ENCODE results near the gene RPS6KA2. TPM values are rescaled to one million over a fixed set of nuclear protein-coding genes. Genes with fewer than 3 reads are reported as not detected.

RPS6KA2 gene
- total and polyA plus RNA-seq, 2 experiments from 2014 or later, result 19.3 to 24.0 TPM

- H3K27me3 ChIP-seq, result no peaks in the 10 kb centered on the region
- H3K9me3 ChIP-seq (ENCODE audit: low read depth), result no peaks in the 10 kb centered on the region
- peaks cover 19% of the 10 kb centered on the region for H3K4me1 ChIP-seq (ENCODE audit: low read depth)
- peak in 1 of 2 donors; percentile 85 for DNase-seq (ENCODE audit: low read depth in 1 of 2, low spot score in 1 of 2)
- no peak overlapping the region for H3K4me3 ChIP-seq
- H3K27ac ChIP-seq, result no peak overlapping the region
- no peaks in the 10 kb centered on the region for H3K36me3 ChIP-seq
- TF ChIP-seq CTCF (IDR thresholded peaks at IDR 0.05; ENCODE audit: low read depth, low read length), result no peak
Measured at GRCh38 chr6:166361077-166361429, 266.0 kb downstream of the RPS6KA2 start.

- Histone ChIP-seq H3K4me3 (no peak overlapping the region), H3K9me3 (ENCODE audit: low read depth) (no peaks in the 10 kb centered on the region), H3K36me3 (no peaks in the 10 kb centered on the region), H3K27me3 (no peaks in the 10 kb centered on the region), H3K4me1 (ENCODE audit: low read depth) (peaks cover 13% of the 10 kb centered on the region), H3K27ac (no peak overlapping the region)
- TF ChIP-seq CTCF (IDR thresholded peaks at IDR 0.05; ENCODE audit: low read depth, low read length), result no peak
- DNase-seq (ENCODE audit: low read depth in 1 of 2, low spot score in 1 of 2), result peak in 1 of 2 donors; percentile 37
Measured at GRCh38 chr6:166360243-166361076, 266.6 kb downstream of the RPS6KA2 start.

Other genes starting within 250 kb of the RPS6KA2 start
- 28.5 and 52.8 TPM in 2 replicates for gene MPC1, start 244.3 kb downstream of the RPS6KA2 start, total RNA-seq
- gene MPC1, start 244.3 kb downstream of the RPS6KA2 start, polyA plus RNA-seq, result 67.2 and 122 TPM in 2 replicates
- 0.14 and 0.45 TPM in 2 replicates for gene RAMACL, start 40.6 kb downstream of the RPS6KA2 start, total RNA-seq
- gene RAMACL, start 40.6 kb downstream of the RPS6KA2 start, polyA plus RNA-seq, result 0.10 and 0.44 TPM in 2 replicates